Hepatocyte (in vitro differentiated cells): ENCODE results near the gene NMUR2. TPM values are rescaled to one million over a fixed set of nuclear protein-coding genes. Genes with fewer than 3 reads are reported as not detected.

Source experiments
- DNase-seq: peaks from one replicate; pipeline ENCODE4 v3.0.0-alpha.2; 2016; ENCODE audit warnings: low spot score
- H2AFZ ChIP-seq: fragments of 200-600 bp; sonication (generic); 2 replicates; pipeline ENCODE4 v1.6.0; 2016; ENCODE audit warnings: antibody characterized with exemption, mild to moderate bottlenecking
- H3K27ac ChIP-seq: fragments of 200-600 bp; sonication (generic); 2 replicates; pipeline ENCODE4 v1.5.1; 2016; ENCODE audit warnings: mild to moderate bottlenecking
- H3K27me3 ChIP-seq: fragments of 200-600 bp; sonication (generic); 2 replicates; pipeline ENCODE4 v1.6.1; 2016
- H3K36me3 ChIP-seq: fragments of 200-600 bp; sonication (generic); replicated peaks from 2 replicates; pipeline ENCODE4 v1.5.1; 2016; ENCODE audit warnings: low read depth; ENCODE audit not compliant: insufficient read depth
- H3K4me1 ChIP-seq: fragments of 200-600 bp; sonication (generic); 2 replicates; pipeline ENCODE4 v1.5.1; 2016; ENCODE audit warnings: mild to moderate bottlenecking, moderate library complexity; ENCODE audit not compliant: insufficient read depth
- H3K4me2 ChIP-seq: fragments of 200-600 bp; sonication (generic); 2 replicates; pipeline ENCODE4 v1.6.0; 2016
- H3K4me3 ChIP-seq: fragments of 200-600 bp; sonication (generic); 2 replicates; pipeline ENCODE4 v1.5.1; 2016; ENCODE audit warnings: mild to moderate bottlenecking
- H3K79me2 ChIP-seq: fragments of 200-600 bp; sonication (generic); 2 replicates; pipeline ENCODE4 v1.6.0; 2017; ENCODE audit warnings: mild to moderate bottlenecking
- H3K9me2 ChIP-seq: fragments of 200-600 bp; sonication (generic); replicated peaks from 2 replicates; pipeline ENCODE4 v1.6.0; 2017; ENCODE audit warnings: mild to moderate bottlenecking; ENCODE audit not compliant: insufficient read depth
- H3K9me3 ChIP-seq: fragments of 200-600 bp; sonication (generic); 2 replicates; pipeline ENCODE4 v1.5.1; 2016; ENCODE audit warnings: low read depth, mild to moderate bottlenecking
- H4K20me1 ChIP-seq: fragments of 200-600 bp; sonication (generic); 2 replicates; pipeline ENCODE4 v1.6.0; 2016; ENCODE audit warnings: mild to moderate bottlenecking; ENCODE audit not compliant: insufficient read depth, poor library complexity, severe bottlenecking
- CTCF ChIP-seq: fragments of 200-600 bp; sonication (generic); IDR thresholded peaks from 2 replicates; pipeline ENCODE4 v1.5.1; 2016; ENCODE audit warnings: antibody characterized with exemption, mild to moderate bottlenecking; ENCODE audit not compliant: poor library complexity
- EZH2 ChIP-seq: fragments of 200-600 bp; sonication (generic); IDR thresholded peaks from 2 replicates; pipeline ENCODE4 v1.6.1; 2016; ENCODE audit warnings: antibody characterized with exemption, mild to moderate bottlenecking, borderline replicate concordance
- EZH2phosphoT487 ChIP-seq: fragments of 200-600 bp; sonication (generic); IDR thresholded peaks from one replicate; pipeline ENCODE4 v1.6.1; 2018; ENCODE audit warnings: antibody characterized with exemption, mild to moderate bottlenecking, low read depth, moderate library complexity; ENCODE audit not compliant: unreplicated experiment, severe bottlenecking
- WGBS: methylation state at CpG from one replicate; pipeline ENCODE4 v1.1.6; 2016; ENCODE audit warnings: low lambda C conversion rate; ENCODE audit errors: missing lambda C conversion rate; 5-methylcytosine and 5-hydroxymethylcytosine counted together
- polyA plus RNA-seq: library from polyadenylated mRNA; unstranded; fragments of >200 nt; fragmentation: Nextera tagmentation; extraction: Ambion mirVana; gene quantifications from 2 replicates; pipeline ENCODE4 v1.2.1, GENCODE V29; 2016
- total RNA-seq: library from RNA; depleted of rRNA; stranded (reverse); fragments of >200 nt; gene quantifications from 2 replicates; pipeline ENCODE4 v1.2.3, GENCODE V29; 2014

NMUR2 gene
- total and polyA plus RNA-seq, 2 experiments from 2014 or later: 0.57 TPM; not detected in 1

GRCh38 chr5:152355061-152355460 is 50.0 kb downstream of the NMUR2 start:
- H3K9me2 ChIP-seq: no peaks in the 10 kb centered on the region
- no peak for DNase-seq
- no peaks in the 10 kb centered on the region for H3K36me3 ChIP-seq
- H3K9me3 ChIP-seq: no peaks in the 10 kb centered on the region
- 95% methylated on average over 1 of the region's 1 CpG for WGBS
- H3K27ac ChIP-seq: no peak overlapping the region
- TF ChIP-seq CTCF (no peak), EZH2phosphoT487 (no peak), EZH2 (no peak)
- H3K79me2 ChIP-seq: no peaks in the 10 kb centered on the region
- H3K4me1 ChIP-seq: peaks cover 5% of the 10 kb centered on the region
- no peaks in the 10 kb centered on the region for H3K27me3 ChIP-seq
- H4K20me1 ChIP-seq: no peaks in the 10 kb centered on the region
- no peak overlapping the region for H2AFZ ChIP-seq
- no peak overlapping the region for H3K4me2 ChIP-seq
- no peak overlapping the region for H3K4me3 ChIP-seq

- Histone ChIP-seq H3K79me2 (no peaks in the 10 kb centered on the region), H3K9me2 (no peaks in the 10 kb centered on the region), H3K4me2 (no peak overlapping the region), H3K9me3 (no peaks in the 10 kb centered on the region), H3K4me3 (no peak overlapping the region), H3K4me1 (peaks cover 5% of the 10 kb centered on the region), H3K36me3 (no peaks in the 10 kb centered on the region), H3K27me3 (no peaks in the 10 kb centered on the region), H4K20me1 (no peaks in the 10 kb centered on the region), H2AFZ (no peak overlapping the region), H3K27ac (no peak overlapping the region)
- TF ChIP-seq EZH2 (no peak), EZH2phosphoT487 (no peak), CTCF (no peak)
- no peak for DNase-seq
- WGBS: 96% methylated on average over 3 of the region's 3 CpGs
Observed at GRCh38 chr5:152353001-152353400, 52.1 kb downstream of the NMUR2 start.

GRCh38 chr5:152349683-152350526 is 55.2 kb downstream of the NMUR2 start:
- H3K4me3 ChIP-seq: no peak overlapping the region
- H3K27ac ChIP-seq: no peak overlapping the region
- WGBS: 13% methylated on average over 8 of the region's 8 CpGs
- no peaks in the 10 kb centered on the region for H3K36me3 ChIP-seq
- H3K9me3 ChIP-seq: no peaks in the 10 kb centered on the region
- no peaks in the 10 kb centered on the region for H3K79me2 ChIP-seq
- H3K9me2 ChIP-seq: no peaks in the 10 kb centered on the region
- H3K4me1 ChIP-seq: peaks cover 5% of the 10 kb centered on the region
- peak; percentile 74 for DNase-seq
- no peaks in the 10 kb centered on the region for H4K20me1 ChIP-seq
- H2AFZ ChIP-seq: no peak overlapping the region
- TF ChIP-seq CTCF (peak; percentile 74), EZH2 (no peak), EZH2phosphoT487 (peak; percentile 54)
- H3K4me2 ChIP-seq: peak overlapping the region; percentile 52
- H3K27me3 ChIP-seq: no peaks in the 10 kb centered on the region
